Progenitor cell of endocrine pancreas (in vitro differentiated cells): ENCODE data around the gene ADGRV1. TPM values are rescaled to one million over a fixed set of nuclear protein-coding genes. Genes with fewer than 3 reads are reported as not detected.

Experiments used
- DNase-seq: peaks from one replicate; pipeline ENCODE4 v3.0.0; 2021; ENCODE audit warnings: low spot score; ENCODE audit not compliant: unreplicated experiment
- H3K27ac Mint-ChIP-seq: 2 replicates; pipeline ENCODE4 v1.8.0; 2021; ENCODE audit warnings: mild to moderate bottlenecking, moderate library complexity, mixed read lengths
- H3K27me3 Mint-ChIP-seq: 2 replicates; pipeline ENCODE4 v1.8.0; 2021; ENCODE audit warnings: mixed read lengths
- H3K36me3 Mint-ChIP-seq: 2 replicates; pipeline ENCODE4 v1.8.0; 2022; ENCODE audit warnings: mixed read lengths; ENCODE audit not compliant: insufficient read depth
- H3K4me1 Mint-ChIP-seq: 2 replicates; pipeline ENCODE4 v1.8.0; 2021; ENCODE audit warnings: low read depth, mixed read lengths
- H3K4me3 Mint-ChIP-seq: 2 replicates; pipeline ENCODE4 v1.8.0; 2021; ENCODE audit warnings: low read depth, mild to moderate bottlenecking, moderate library complexity, mixed read lengths
- H3K9me3 Mint-ChIP-seq: 2 replicates; pipeline ENCODE4 v1.8.0; 2021; ENCODE audit warnings: low read depth, mixed read lengths
- CTCF ChIP-seq: fragments of 200-600 bp; sonication (generic); IDR thresholded peaks from one replicate; pipeline ENCODE4 v1.5.0; 2021; ENCODE audit warnings: antibody characterized with exemption, mild to moderate bottlenecking; ENCODE audit not compliant: unreplicated experiment
- total RNA-seq: library from RNA; stranded (reverse); gene quantifications from 2 replicates; pipeline ENCODE4 v1.2.1, GENCODE V29; 2021

ADGRV1 gene
- total RNA-seq, 1 donor from 2014 or later: 82.3 TPM

- no peak for DNase-seq
- Mint-ChIP-seq H3K9me3 (no peaks in the 10 kb centered on the region), H3K4me3 (no peak overlapping the region)
Measured at GRCh38 chr5:91189480-91190313, 631.1 kb downstream of the ADGRV1 start.

GRCh38 chr5:91190314-91190690, 631.7 kb downstream of the ADGRV1 start:
- no peak overlapping the region for H3K27ac Mint-ChIP-seq
- H3K9me3 Mint-ChIP-seq: no peaks in the 10 kb centered on the region
- no peak for DNase-seq
- H3K4me3 Mint-ChIP-seq: no peak overlapping the region
- no peak for TF ChIP-seq CTCF
- no peaks in the 10 kb centered on the region for H3K27me3 Mint-ChIP-seq
- no peaks in the 10 kb centered on the region for H3K36me3 Mint-ChIP-seq
- peaks cover 1% of the 10 kb centered on the region for H3K4me1 Mint-ChIP-seq

More at GRCh38 chr5:91189480-91190313, 631.1 kb downstream of the ADGRV1 start:
- no peaks in the 10 kb centered on the region for H3K27me3 Mint-ChIP-seq
- TF ChIP-seq CTCF: no peak
- no peak overlapping the region for H3K27ac Mint-ChIP-seq
- peaks cover 1% of the 10 kb centered on the region for H3K4me1 Mint-ChIP-seq
- no peaks in the 10 kb centered on the region for H3K36me3 Mint-ChIP-seq

- Mint-ChIP-seq H3K36me3 (no peaks in the 10 kb centered on the region), H3K27me3 (no peaks in the 10 kb centered on the region), H3K4me1 (no peaks in the 10 kb centered on the region), H3K27ac (no peak overlapping the region), H3K9me3 (no peaks in the 10 kb centered on the region), H3K4me3 (no peak overlapping the region)
- no peak for DNase-seq
- no peak for TF ChIP-seq CTCF
Measured at GRCh38 chr5:91194824-91195381, 636.3 kb downstream of the ADGRV1 start.

- DNase-seq: no peak
- Mint-ChIP-seq H3K27me3 (no peaks in the 10 kb centered on the region), H3K27ac (no peak overlapping the region), H3K9me3 (no peaks in the 10 kb centered on the region), H3K4me1 (no peaks in the 10 kb centered on the region), H3K4me3 (no peak overlapping the region), H3K36me3 (no peaks in the 10 kb centered on the region)
- no peak for TF ChIP-seq CTCF
Measured at GRCh38 chr5:91200692-91201091, 642.1 kb downstream of the ADGRV1 start.

- Mint-ChIP-seq H3K36me3 (no peaks in the 10 kb centered on the region), H3K27ac (no peak overlapping the region), H3K4me3 (no peak overlapping the region), H3K4me1 (no peaks in the 10 kb centered on the region), H3K9me3 (no peaks in the 10 kb centered on the region), H3K27me3 (no peaks in the 10 kb centered on the region)
- DNase-seq: no peak
- no peak for TF ChIP-seq CTCF
Measured at GRCh38 chr5:91206103-91206502, 647.5 kb downstream of the ADGRV1 start.
